ENCODE data around the gene VMO1.

Gene VMO1

GRCh38 chr17:4738136-4739121, 47.7 kb downstream of the VMO1 start:
- Histone ChIP-seq H3K4me3 (replicated peaks; ENCODE audit: insufficient read depth, low read length) (peak overlapping the region; percentile 51), H3K27me3 (ENCODE audit: insufficient read depth, poor library complexity, severe bottlenecking) (peaks cover 10% of the 10 kb centered on the region), H3K27ac (replicated peaks) (no peak overlapping the region)
- TF ChIP-seq, protein P1, sequence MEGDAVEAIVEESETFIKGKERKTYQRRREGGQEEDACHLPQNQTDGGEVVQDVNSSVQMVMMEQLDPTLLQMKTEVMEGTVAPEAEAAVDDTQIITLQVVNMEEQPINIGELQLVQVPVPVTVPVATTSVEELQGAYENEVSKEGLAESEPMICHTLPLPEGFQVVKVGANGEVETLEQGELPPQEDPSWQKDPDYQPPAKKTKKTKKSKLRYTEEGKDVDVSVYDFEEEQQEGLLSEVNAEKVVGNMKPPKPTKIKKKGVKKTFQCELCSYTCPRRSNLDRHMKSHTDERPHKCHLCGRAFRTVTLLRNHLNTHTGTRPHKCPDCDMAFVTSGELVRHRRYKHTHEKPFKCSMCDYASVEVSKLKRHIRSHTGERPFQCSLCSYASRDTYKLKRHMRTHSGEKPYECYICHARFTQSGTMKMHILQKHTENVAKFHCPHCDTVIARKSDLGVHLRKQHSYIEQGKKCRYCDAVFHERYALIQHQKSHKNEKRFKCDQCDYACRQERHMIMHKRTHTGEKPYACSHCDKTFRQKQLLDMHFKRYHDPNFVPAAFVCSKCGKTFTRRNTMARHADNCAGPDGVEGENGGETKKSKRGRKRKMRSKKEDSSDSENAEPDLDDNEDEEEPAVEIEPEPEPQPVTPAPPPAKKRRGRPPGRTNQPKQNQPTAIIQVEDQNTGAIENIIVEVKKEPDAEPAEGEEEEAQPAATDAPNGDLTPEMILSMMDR (IDR thresholded peaks at IDR 0.05; ENCODE audit: insufficient read depth, low read length), result no peak
- TF ChIP-seq SPI1 (IDR thresholded peaks at IDR 0.05; ENCODE audit: borderline replicate concordance, low read depth) (no peak), REST (IDR thresholded peaks at IDR 0.05; ENCODE audit: insufficient replicate concordance, low read depth) (no peak), POLR2AphosphoS5 (IDR thresholded peaks at IDR 0.05; ENCODE audit: low read depth) (no peak), GABPA (IDR thresholded peaks at IDR 0.05; ENCODE audit: low read depth) (no peak)
- DNase-seq (ENCODE audit: low read depth in 1 of 2, low spot score in 1 of 2), result no peak

DNA sequence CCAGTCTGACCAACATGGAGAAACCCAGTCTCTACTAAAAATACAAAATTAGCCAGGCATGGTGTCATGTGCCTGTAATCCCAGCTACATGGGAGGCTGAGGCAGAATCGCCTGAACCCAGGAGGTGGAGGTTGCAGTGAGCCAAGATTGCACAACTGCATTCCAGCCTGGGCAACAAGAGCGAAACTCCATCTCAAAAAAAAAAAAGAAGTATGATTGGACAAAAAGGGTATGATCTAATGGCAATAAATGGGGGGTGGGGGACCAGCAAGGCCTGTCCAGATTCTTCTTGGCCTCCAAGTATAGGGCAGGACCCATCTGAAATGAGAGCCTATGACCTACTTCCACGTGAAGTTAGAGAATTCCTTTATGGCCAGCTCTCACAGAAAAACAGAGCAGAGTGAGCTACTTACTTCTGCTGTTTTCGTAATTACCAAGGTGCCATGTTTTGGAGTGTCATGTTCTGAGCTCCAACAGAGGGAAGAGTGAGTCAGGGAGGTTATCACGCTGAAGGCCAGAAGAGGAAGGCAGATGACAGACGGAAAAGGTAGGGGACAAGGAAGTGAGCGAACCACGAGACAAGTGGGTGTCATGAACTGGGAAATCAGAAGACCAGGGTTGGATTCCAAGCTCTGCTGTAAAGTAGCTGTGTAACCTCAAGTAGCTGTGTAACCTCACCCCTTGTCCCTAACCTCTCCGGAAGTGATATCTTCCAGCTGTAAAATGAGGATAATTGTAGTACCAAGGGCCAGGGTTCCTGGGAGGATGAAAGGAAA, 50.1 kb downstream of the VMO1 start:
- TF ChIP-seq SPI1 (IDR thresholded peaks at IDR 0.05; ENCODE audit: borderline replicate concordance, low read depth), result peak; percentile 30; the same call in 1 of the 2 replicates
- no peak for TF ChIP-seq POLR2AphosphoS5 (IDR thresholded peaks at IDR 0.05; ENCODE audit: low read depth)
- no peak for TF ChIP-seq REST (IDR thresholded peaks at IDR 0.05; ENCODE audit: insufficient replicate concordance, low read depth)
- peaks cover 10% of the 10 kb centered on the region for H3K27me3 ChIP-seq (ENCODE audit: insufficient read depth, poor library complexity, severe bottlenecking)
- peak; percentile 57 to 63 for DNase-seq (ENCODE audit: low read depth in 1 of 2, low spot score in 1 of 2)
- H3K4me3 ChIP-seq (replicated peaks; ENCODE audit: insufficient read depth, low read length), result no peak overlapping the region
- H3K27ac ChIP-seq (replicated peaks), result no peak overlapping the region

All from HL-60 (cell line).